Epithelial cell of umbilical artery (primary cell): ENCODE measurements around the gene MFSD12. TPM values are rescaled to one million over a fixed set of nuclear protein-coding genes. Genes with fewer than 3 reads are reported as not detected.

Experiments
- total RNA-seq: library from RNA; depleted of rRNA; stranded (reverse); fragments of >200 nt; gene quantifications from 2 replicates; pipeline ENCODE4 v1.2.3, GENCODE V29; 2014

Gene MFSD12
- 74.6 and 79.3 TPM in 2 replicates for total RNA-seq

DNA sequence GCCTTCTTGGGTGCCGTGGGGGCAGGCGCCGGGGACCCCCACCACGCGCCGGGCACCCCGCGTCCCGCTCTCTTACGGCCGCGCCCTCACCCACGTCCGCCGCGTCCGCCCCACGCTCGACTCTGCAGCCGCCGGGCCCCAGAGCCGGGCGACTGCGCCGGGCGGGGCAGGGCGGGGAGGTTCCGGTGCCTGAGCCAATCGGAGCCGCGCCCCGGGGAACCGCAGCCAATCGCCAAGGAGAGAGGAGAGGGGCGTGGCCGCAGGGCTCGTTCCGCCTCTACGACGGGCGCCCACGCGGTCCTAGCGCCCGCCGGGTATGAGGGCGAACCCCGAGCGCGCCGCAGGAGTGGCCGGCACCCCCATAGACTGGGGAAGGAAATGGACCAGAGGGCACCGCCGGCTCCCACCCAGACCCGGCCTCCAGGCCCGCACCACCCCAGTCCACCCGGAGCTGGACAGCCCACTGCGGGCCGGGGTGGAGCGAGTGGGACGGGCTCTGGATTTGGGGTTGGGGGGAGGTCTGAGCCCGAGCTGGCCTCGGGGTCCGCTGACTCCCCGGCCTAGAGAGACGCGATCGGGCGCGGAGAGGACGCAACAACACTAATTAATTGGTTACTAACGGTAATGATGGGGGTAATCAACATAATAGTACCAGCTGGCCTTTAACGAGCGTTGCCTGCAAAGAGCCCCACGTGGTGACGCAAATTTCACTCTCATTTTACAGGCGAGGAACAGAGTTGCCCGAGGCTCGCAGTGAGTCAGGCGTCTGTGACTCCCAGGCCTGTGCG lies at the start of gene MFSD12:
MFSD12 (minus strand) TSS at position 126 of the 788 bp plus-strand sequence. CDS start 183 bp downstream, outside the sequence.

GRCh38 chr19:3606690-3607289 lies 49.4 kb upstream of the MFSD12 start, which contains the start of gene TBXA2R:
TSS of gene TBXA2R (minus strand) at chr19:3606875. CDS start at chr19:3600634, 6,241 bp downstream.

DNA sequence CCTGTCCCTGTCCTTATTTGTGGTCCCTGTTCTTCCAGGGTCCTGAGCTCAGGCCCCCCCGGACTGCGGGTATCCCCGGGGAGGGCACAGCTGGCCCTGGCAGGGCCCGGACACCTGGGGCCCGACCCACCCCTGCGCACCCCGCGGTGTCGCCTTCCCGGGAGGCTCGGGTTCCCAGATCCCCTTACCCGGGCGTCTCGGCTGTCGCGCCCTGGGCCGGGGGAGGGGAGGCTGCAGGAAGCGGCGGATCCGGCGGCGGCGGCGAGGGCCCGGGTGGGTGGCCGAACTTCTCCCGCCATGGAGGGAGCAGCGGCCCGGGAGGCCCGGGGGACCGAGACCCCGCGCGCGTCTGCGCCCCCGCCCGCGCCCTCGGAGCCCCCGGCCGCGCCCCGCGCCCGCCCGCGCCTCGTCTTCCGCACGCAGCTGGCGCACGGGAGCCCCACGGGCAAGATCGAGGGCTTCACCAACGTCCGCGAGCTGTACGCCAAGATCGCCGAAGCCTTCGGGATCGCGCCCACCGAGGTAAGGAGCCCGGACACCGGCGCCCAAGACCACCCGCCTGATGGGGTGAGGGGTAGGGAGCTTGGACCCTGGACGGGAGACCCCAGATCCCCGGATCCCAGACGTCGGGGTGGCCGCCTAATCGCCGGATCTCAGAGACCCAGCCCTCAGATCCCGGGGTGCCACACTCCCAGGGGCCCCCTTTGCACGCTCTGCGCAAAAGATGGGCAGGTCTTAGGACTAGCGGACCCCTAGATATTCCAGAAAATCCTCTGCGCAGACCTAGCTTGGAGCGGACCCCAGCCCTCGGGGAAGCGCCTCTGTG lies 28.1 kb upstream of the MFSD12 start, which contains the start of gene GIPC3:
GIPC3 (plus strand) TSS at position 178 of the 826 bp plus-strand sequence; CDS start at position 298, 120 bp downstream.

DNA sequence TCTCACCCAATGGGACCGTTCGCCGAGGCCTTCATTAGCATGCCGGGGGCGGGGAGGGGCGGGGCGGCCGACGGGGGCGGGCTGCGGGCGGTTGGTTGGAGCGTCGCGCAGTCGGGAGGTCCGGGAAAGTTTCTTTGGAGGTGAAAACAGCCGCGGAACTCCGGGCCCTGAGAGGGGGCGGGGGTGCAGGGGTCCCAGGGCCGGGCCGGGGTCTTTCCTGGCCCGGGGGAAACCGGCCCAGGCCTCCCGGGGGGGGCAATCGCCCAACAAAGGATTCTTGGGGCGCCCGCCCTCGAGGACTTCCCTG lies 15.4 kb upstream of the MFSD12 start, which contains the start of gene HMG20B:
HMG20B (plus strand) TSS at position 90 of the 307 bp plus-strand sequence. CDS start 366 bp downstream, outside the sequence.

DNA sequence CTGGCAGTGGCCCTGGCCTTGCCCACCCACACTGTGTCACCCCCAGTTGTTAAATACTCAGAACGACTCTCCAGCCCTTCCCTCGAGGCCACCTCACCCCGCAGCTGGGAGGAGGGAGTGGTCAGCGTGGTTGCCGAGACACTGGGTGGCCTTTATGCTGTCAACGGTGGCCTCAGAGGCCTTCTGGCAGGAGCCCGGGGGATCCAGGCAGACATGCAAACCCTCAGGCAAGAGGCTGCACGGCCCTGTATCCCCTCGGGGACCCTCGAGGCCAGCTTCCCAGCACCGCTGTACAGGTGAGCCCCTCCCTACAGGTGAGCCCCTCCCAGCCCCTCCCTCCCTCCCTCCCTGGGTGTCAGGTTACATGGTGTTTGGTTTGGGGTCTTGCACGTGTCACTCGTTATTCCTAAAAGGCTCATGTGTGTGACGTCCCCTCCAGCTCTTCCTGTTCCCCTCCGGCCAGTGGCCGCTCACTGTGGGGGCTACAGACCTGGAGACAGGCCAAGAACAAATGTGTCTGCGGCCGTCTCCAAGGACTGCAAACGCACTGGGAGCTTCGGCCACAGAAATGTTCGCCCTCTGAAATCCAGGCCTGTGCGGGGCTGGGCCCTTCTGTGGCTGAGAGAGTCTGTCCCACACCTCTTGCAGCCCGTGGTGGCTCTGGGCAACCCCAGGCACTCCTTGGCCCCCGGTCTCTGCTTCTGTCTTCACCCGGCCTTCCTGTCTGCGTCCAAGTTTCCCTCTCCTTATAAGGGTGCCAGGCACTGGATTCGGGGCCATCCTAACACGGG lies 18.2 kb downstream of the MFSD12 start, which contains the start of gene TEKTIP1:
TEKTIP1 (plus strand) TSS at position 210 of the 791 bp plus-strand sequence; CDS start at position 214, 4 bp downstream.

DNA sequence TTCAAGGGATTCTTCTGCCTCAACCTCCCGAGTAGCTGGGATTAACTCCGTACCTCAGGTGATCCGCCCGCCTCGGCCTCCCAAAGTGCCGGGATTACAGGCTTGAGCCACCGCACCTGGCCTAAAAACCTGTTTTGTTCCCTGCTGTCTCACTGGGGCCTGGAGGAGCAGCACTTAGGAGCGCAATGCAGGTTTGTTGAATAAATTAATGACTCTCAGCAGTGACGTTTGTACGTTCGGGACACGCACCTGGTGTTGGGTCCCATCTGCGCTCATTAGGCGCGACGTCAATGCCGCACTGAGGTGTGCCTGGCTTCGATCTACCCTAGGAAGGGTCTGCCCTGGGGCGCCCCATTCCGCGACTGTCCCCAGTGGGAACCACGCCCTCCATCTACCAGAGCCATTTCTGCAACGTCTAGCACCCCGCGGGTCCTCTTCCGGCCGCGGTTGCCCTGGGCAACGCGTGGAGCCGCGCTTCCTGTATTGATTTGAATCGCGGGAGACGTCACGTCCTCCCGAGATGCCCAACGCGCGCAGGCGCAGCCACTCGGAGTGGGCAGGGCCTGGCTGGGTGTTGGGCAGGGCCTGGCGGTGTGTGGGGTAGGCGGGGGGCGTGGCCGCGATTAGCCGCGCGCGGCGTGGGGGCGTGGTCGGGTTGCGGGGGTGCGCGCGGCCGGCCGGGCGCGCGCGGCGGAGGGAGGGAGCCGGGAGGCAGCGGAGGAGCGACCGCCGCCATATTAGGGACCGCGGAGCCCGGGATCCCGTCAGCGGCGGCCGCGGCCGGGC lies 51.6 kb downstream of the MFSD12 start, which contains the start of gene FZR1:
FZR1 (plus strand) TSS at position 714 of the 786 bp plus-strand sequence. CDS start 16,679 bp downstream, outside the sequence.

DNA sequence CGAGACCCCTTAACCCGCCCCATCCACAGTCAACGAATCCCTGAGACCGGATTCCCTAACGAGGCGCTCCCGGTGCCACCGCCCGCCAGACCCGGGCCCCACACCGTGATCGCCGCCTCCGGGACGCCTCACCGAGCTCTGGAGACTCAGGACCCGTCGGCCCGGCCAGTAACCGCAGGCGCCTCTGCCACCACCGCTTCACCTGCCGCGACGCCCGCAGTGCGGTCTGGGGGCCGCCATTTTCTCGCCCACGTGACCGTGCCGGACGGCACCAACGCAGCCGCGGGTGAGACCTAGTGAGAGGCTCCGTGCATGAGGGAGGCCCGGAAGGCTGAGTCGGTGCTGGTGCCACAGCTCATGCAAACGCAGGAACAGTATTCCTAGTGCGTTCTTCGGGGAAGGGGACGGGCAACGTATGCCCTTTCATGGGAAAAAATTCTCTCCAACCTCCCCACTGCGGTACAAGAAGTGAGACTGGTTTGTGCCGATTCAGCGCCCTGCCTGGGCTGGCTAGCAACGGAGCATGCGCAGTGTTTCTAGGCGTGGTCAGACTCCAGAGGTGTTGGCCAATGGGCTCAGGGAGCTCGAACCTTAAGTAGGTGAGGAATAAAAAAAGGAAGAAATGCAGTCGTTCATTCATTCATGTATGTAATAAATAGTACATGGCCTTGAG lies 56.8 kb downstream of the MFSD12 start, which contains the start of gene DOHH:
DOHH (minus strand) TSS at position 246 of the 673 bp plus-strand sequence. CDS start 3,860 bp downstream, outside the sequence.

Other genes starting within 250 kb of the MFSD12 start
- gene NFIC, start 191.0 kb downstream of the MFSD12 start, total RNA-seq = 20.1 TPM in 2 replicates
- gene SMIM24, start 77.1 kb downstream of the MFSD12 start, total RNA-seq = 0.32 TPM in 1 of 2 replicates, not detected in the other
- not detected in 2 replicates for gene SMIM44, start 74.1 kb downstream of the MFSD12 start, total RNA-seq
- gene DOHH, start 56.9 kb downstream of the MFSD12 start, total RNA-seq = 13.8 and 14.0 TPM in 2 replicates
- 30.5 and 32.2 TPM in 2 replicates for gene FZR1, start 51.3 kb downstream of the MFSD12 start, total RNA-seq
- not detected in 2 replicates for gene TEKTIP1, start 18.4 kb downstream of the MFSD12 start, total RNA-seq
- 98.4 and 108 TPM in 2 replicates for gene HMG20B, start 15.4 kb upstream of the MFSD12 start, total RNA-seq
- 0.30 and 0.32 TPM in 2 replicates for gene GIPC3, start 27.9 kb upstream of the MFSD12 start, total RNA-seq
- 0.30 and 0.65 TPM in 2 replicates for gene TBXA2R, start 49.3 kb upstream of the MFSD12 start, total RNA-seq
- gene CACTIN, start 69.2 kb upstream of the MFSD12 start, total RNA-seq = 29.2 and 40.1 TPM in 2 replicates
- 17.2 and 19.8 TPM in 2 replicates for gene PIP5K1C, start 142.9 kb upstream of the MFSD12 start, total RNA-seq
- gene TJP3, start 150.8 kb upstream of the MFSD12 start, total RNA-seq = not detected in 2 replicates
- 16.9 and 22.0 TPM in 2 replicates for gene APBA3, start 204.1 kb upstream of the MFSD12 start, total RNA-seq
- gene MRPL54, start 205.1 kb upstream of the MFSD12 start, total RNA-seq = 61.7 and 89.7 TPM in 2 replicates
- gene RAX2, start 214.6 kb upstream of the MFSD12 start, total RNA-seq = not detected in 2 replicates
- gene MATK, start 228.8 kb upstream of the MFSD12 start, total RNA-seq = not detected in 2 replicates